RWPE1 (cell line): Measurements from ENCODE around the gene CERK.
A peak's percentile ranks its signal among the peaks of the same experiment; 100 is the strongest.
"Not testable (repeated sequence)": the region's sequence is repeated elsewhere in the genome, so short reads cannot be mapped to it uniquely, and the experiment has no call there.

ENCODE experiments used
- CTCF ChIA-PET: fragments of 350-600 bp; sonication (Branson Sonifier 250); formaldehyde crosslinking; extraction: SDS; loops from one replicate; lab custom pipeline; 2021; lab: Yijun Ruan, JAX
- POLR2A ChIA-PET: fragments of 400-600 bp; formaldehyde crosslinking; extraction: SDS; loops from one replicate; lab custom pipeline; 2020; ENCODE audit warnings: antibody characterized with exemption; ENCODE audit not compliant: low non-redundant PET; lab: Yijun Ruan, JAX
- DNase-seq: peaks from one replicate; pipeline ENCODE4 v3.0.0; 2012; ENCODE audit warnings: low spot score
- H3K27ac ChIP-seq: fragments of 450-650 bp; 2 replicates; pipeline ENCODE4 v1.5.1; 2017
- TF ChIP-seq, protein P1 (sequence below): fragments of 450-650 bp; conservative IDR thresholded peaks from 2 replicates; pipeline ENCODE4 v1.5.1; 2017; ENCODE audit warnings: low read depth, mild to moderate bottlenecking

The CERK gene

DNA sequence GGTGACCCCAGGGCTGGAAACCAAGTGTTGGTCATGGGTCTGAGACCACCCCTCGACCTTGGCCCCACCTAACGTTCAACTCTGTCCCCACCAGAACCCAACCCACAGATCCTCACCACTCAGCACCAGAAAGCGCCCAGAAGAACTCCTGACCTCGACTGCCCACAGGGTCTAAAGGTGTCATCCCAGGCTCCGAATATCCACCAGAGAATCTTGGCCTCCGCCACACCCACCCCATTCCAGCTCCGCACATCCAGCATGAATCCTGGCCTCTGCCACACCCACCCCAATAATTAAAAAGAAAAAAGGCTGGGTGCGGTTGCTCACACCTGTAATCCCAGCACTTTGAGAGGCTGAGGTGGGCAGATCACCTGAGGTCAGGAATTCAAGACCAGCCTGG lies 1.3 kb downstream of the CERK start:
- CTCF ChIA-PET = interaction anchor here (0.7 kb wide), 1 partner anchor 11 kb away, joined by 4 read pairs; no protein-coding TSS in a partner anchor
- POLR2A ChIA-PET = no interaction called here
- DNase-seq = no peak
- TF ChIP-seq, protein P1, sequence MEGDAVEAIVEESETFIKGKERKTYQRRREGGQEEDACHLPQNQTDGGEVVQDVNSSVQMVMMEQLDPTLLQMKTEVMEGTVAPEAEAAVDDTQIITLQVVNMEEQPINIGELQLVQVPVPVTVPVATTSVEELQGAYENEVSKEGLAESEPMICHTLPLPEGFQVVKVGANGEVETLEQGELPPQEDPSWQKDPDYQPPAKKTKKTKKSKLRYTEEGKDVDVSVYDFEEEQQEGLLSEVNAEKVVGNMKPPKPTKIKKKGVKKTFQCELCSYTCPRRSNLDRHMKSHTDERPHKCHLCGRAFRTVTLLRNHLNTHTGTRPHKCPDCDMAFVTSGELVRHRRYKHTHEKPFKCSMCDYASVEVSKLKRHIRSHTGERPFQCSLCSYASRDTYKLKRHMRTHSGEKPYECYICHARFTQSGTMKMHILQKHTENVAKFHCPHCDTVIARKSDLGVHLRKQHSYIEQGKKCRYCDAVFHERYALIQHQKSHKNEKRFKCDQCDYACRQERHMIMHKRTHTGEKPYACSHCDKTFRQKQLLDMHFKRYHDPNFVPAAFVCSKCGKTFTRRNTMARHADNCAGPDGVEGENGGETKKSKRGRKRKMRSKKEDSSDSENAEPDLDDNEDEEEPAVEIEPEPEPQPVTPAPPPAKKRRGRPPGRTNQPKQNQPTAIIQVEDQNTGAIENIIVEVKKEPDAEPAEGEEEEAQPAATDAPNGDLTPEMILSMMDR = no peak
- H3K27ac ChIP-seq = peak overlapping the region; percentile 96

DNA sequence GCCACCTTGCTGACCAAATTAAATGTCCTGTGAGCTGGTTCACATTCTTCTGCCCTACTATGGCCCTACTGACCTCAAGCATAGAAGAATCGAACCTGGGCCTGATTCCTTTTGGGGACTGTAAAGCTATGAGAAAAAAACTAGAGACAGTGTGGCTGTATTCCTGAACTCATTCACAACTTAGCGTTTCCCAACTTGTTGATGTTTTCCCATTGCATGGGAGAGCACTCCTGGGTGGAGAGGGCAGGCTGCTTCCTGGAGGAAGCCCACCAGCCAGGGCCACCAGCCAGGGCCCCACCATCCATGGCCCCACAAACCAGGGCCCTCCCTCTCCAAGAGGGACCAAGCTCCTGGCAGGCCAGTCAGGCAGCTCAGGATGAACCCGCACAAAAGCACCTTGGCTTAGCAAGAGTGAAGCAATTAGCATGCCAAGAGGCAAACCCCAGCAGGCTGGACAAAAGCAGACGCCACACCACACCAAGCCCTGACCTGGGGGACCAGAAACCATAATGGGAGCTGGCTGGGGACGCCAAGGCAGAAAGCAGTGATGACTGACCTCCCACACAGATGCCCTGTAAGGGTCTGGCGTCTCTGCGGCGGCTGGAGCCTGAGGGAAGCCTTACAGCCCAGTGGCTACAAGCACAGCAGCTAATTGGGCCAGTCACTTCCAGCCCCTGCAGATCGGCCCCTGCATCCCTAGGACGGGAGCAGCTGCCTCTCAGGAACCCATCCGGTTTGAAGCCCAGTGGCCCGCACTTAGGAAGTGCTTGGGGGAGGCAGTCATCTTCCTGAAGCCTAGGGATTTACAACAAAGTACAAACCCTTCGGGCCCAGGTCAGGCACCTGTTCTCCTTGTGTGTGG lies 2.1 kb downstream of the CERK start:
- DNase-seq = no peak
- CTCF ChIA-PET = no interaction called here
- POLR2A ChIA-PET = no interaction called here
- peak overlapping the region; percentile 96 for H3K27ac ChIP-seq
- TF ChIP-seq, protein P1 = no peak

DNA sequence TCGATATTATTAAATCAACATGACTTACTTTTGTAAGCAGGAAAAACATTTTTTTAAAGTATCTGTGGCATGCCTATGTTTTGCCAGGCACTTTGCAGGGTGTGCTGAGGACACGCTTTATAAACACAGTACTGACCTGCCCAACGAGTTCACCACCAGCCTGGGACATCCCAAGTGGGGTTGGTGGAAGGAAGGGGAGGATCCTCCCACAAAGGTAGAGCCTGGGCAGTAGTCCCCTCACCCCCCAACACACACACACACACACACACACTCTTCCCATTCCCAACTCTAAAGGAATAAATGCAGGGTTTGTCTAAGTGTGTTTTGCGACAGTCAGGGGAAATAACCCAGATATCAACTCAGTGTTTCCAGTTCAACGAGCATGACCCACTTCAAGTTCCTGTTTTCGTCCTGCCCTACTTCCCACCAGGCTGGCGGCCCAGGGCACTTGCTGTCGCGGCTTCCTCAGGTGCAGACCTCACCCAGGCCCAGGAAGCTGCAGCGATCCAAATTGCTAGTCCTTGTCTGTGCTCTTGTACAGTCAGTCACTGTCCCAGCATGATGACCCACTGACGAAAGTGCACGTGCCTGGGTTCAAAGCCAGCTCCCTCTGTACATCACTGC lies 3.1 kb downstream of the CERK start:
- DNase-seq = no peak
- ChIA-PET CTCF (no interaction called here), POLR2A (no interaction called here)
- peak overlapping the region; percentile 96 for H3K27ac ChIP-seq
- TF ChIP-seq, protein P1 = no peak

DNA sequence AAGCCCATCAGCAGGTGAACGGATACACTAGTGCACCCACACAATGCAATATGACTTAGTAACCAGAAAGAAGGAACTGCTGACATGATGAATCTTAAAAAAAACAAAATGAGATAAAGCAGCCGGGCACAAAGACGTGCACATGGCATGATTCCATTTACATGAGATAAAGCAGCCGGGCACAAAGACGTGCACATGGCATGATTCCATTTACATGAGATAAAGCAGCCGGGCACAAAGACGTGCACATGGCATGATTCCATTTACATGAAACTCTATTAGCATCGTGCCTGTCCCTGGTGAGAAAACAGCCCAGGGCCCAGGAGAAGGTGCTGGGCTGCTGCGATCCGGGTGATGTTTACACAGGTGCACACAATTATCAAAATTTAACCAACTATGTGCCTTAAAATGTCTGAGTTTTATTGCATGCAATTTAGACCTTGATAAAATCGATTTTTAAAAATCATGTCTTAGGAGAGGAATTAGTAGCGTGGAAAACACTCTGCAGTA lies 3.8 kb downstream of the CERK start:
- H3K27ac ChIP-seq, DNase-seq, CTCF ChIA-PET, POLR2A ChIA-PET: not testable (repeated sequence)

DNA sequence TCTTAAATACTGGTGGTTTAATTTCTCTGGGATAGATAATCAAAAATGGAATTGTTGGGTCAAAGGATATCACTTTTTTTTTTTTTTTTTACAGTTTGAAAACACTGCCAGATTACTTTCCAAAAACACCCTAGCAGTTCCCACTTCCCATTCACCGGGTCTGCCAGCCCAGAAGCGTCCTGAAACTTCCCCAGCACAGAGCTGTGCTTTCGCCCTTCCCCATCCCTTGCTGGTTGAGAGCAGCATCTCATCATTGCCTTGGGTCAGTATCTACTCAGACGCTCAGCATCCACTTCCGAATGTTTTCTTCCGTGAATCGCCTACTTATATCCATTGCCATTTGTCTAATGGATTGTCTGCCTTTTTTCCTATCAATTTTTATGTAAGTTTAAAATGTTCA lies 5.5 kb downstream of the CERK start:
- DNase-seq = no peak
- ChIA-PET CTCF (interaction anchor here (0.6 to 1.6 kb wide), 2 partner anchors 18 to 169 kb away, joined by 3 to 5 read pairs; no protein-coding TSS in a partner anchor), POLR2A (no interaction called here)
- peak overlapping the region; percentile 76; the same call in 1 of the 2 replicates for H3K27ac ChIP-seq
- TF ChIP-seq, protein P1 = no peak

DNA sequence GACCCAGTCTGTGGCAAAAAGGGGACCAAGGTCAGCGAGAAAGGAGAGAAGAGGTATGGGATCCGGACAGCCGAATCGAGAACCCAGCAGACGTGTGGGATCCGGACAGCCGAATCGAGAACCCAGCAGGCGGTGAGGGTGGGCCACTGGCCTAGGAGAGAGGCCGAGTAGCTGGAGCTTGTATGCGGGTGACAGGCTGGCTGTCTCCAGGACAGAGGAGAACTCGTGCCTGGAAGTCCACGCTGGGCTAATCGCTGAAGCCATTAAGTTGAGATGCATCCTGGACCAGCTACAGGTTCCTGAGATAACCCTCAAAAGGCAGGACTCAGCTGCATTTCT lies 6.0 kb downstream of the CERK start:
- TF ChIP-seq, protein P1 = no peak
- DNase-seq = no peak
- ChIA-PET POLR2A (no interaction called here), CTCF (interaction anchor here (0.6 to 1.6 kb wide), 2 partner anchors 18 to 169 kb away, joined by 3 to 5 read pairs; no protein-coding TSS in a partner anchor)
- H3K27ac ChIP-seq = peak overlapping the region; percentile 76
